Caco-2 (cell line): ENCODE measurements around the gene TENM4. TPM values are rescaled to one million over a fixed set of nuclear protein-coding genes. Genes with fewer than 3 reads are reported as not detected.

Source experiments
- BruUV-seq: library from RNA; stranded (reverse); fragments of 400-500 nt; replicated peaks from 2 replicates; lab custom pipeline; 2021; lab: Mats Ljungman, UMichigan
- CTCF ChIA-PET: fragments of 300-600 bp; sonication (Branson Sonifier 250); formaldehyde crosslinking; loops from one replicate; lab custom pipeline; 2022; ENCODE audit warnings: antibody characterized with exemption; lab: Charles Lee
- POLR2A ChIA-PET: fragments of 300-600 bp; sonication (Branson Sonifier 250); formaldehyde crosslinking; loops from one replicate; lab custom pipeline; 2022; ENCODE audit warnings: antibody characterized with exemption; lab: Charles Lee
- DNase-seq, 2 experiments: peaks; one replicate each; pipeline versions ENCODE4 v3.0.0 to v3.0.0-alpha.2; 2020 to 2022
- H3K27me3 ChIP-seq: replicated peaks from 2 replicates; pipeline ENCODE4 v1.6.0; 2011; ENCODE audit warnings: low read length; ENCODE audit not compliant: control insufficient read depth, insufficient read depth
- H3K36me3 ChIP-seq: 2 replicates; pipeline ENCODE4 v1.5.1; 2011; ENCODE audit warnings: low read length; ENCODE audit not compliant: control insufficient read depth, insufficient read depth
- H3K4me1 ChIP-seq: fragments of 250-450 bp; sonication (Bioruptor Pico); 2 replicates; pipeline ENCODE4 v1.5.1; 2020; ENCODE audit warnings: mild to moderate bottlenecking
- H3K4me3 ChIP-seq: 2 replicates; pipeline ENCODE4 v1.5.1; 2011; ENCODE audit warnings: low read depth, mild to moderate bottlenecking, control low read depth, low read length
- H3K9me3 ChIP-seq: fragments of 250-450 bp; sonication (Bioruptor Pico); 2 replicates; pipeline ENCODE4 v1.5.1; 2020; ENCODE audit warnings: mild to moderate bottlenecking, moderate library complexity
- H3K27ac Mint-ChIP-seq: one replicate; pipeline ENCODE4 v1.8.0; 2022; ENCODE audit warnings: mixed read lengths; ENCODE audit not compliant: unreplicated experiment
- H3K27me3 Mint-ChIP-seq: one replicate; pipeline ENCODE4 v1.8.0; 2022; ENCODE audit warnings: mixed read lengths; ENCODE audit not compliant: insufficient read depth, unreplicated experiment
- H3K36me3 Mint-ChIP-seq: one replicate; pipeline ENCODE4 v1.8.0; 2022; ENCODE audit warnings: mild to moderate bottlenecking, mixed read lengths; ENCODE audit not compliant: insufficient read depth, unreplicated experiment
- H3K4me1 Mint-ChIP-seq: one replicate; pipeline ENCODE4 v1.8.0; 2022; ENCODE audit warnings: low read depth, mixed read lengths; ENCODE audit not compliant: unreplicated experiment
- H3K4me3 Mint-ChIP-seq: one replicate; pipeline ENCODE4 v1.8.0; 2022; ENCODE audit warnings: mild to moderate bottlenecking, moderate library complexity, mixed read lengths; ENCODE audit not compliant: unreplicated experiment
- H3K9me3 Mint-ChIP-seq: one replicate; pipeline ENCODE4 v1.8.0; 2022; ENCODE audit warnings: mixed read lengths; ENCODE audit not compliant: unreplicated experiment
- intact Hi-C: fragments of 100-400 bp; cut with micrococcal nuclease; formaldehyde crosslinking; loops from one replicate; pipeline ENCODE4 v1.10.0; 2022; ENCODE audit not compliant: unreplicated experiment
- total RNA-seq: library from RNA; stranded (reverse); gene quantifications from 2 replicates; pipeline ENCODE4 v1.2.3, GENCODE V29; 2022
- TF ChIP-seq, protein P1 (sequence below), 2 experiments: fragments of 200-600 bp in 1 of 2; IDR thresholded peaks; 1 replicate in 1 of 2; 2 replicates in 1 of 2; pipeline versions ENCODE4 v1.5.1 to v1.8.0; 2011 to 2022; ENCODE audit warnings: antibody characterized with exemption in 1 of 2, control low read depth in 1 of 2, inconsistent platforms in 1 of 2, low read depth in 1 of 2, low read length in 1 of 2, mild to moderate bottlenecking in 1 of 2, moderate library complexity in 1 of 2; ENCODE audit not compliant: insufficient read depth in 1 of 2, severe bottlenecking in 1 of 2, unreplicated experiment in 1 of 2

TENM4 gene
- total RNA-seq, 1 experiment from 2014 or later, result 1.1 TPM

GRCh38 chr11:79081471-79082031 lies 359.3 kb downstream of the TENM4 start:
- POLR2A ChIA-PET, result no interaction called here
- no peaks in the 10 kb centered on the region for H3K36me3 Mint-ChIP-seq
- no peaks in the 10 kb centered on the region for H3K27me3 ChIP-seq
- H3K4me3 Mint-ChIP-seq, result no peak overlapping the region
- no peaks in the 10 kb centered on the region for H3K9me3 ChIP-seq
- CTCF ChIA-PET, result interaction anchor here (1.1 kb wide), 1 partner anchor 19 kb away, joined by 3 read pairs; no protein-coding TSS in a partner anchor
- TF ChIP-seq, protein P1, sequence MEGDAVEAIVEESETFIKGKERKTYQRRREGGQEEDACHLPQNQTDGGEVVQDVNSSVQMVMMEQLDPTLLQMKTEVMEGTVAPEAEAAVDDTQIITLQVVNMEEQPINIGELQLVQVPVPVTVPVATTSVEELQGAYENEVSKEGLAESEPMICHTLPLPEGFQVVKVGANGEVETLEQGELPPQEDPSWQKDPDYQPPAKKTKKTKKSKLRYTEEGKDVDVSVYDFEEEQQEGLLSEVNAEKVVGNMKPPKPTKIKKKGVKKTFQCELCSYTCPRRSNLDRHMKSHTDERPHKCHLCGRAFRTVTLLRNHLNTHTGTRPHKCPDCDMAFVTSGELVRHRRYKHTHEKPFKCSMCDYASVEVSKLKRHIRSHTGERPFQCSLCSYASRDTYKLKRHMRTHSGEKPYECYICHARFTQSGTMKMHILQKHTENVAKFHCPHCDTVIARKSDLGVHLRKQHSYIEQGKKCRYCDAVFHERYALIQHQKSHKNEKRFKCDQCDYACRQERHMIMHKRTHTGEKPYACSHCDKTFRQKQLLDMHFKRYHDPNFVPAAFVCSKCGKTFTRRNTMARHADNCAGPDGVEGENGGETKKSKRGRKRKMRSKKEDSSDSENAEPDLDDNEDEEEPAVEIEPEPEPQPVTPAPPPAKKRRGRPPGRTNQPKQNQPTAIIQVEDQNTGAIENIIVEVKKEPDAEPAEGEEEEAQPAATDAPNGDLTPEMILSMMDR (IDR thresholded peaks at IDR 0.05; ENCODE audit: insufficient read depth in 1 of 2, low read depth in 1 of 2, low read length in 1 of 2, severe bottlenecking in 1 of 2, unreplicated experiment in 1 of 2), result no peak
- no peak for DNase-seq
- no peaks in the 10 kb centered on the region for H3K27me3 Mint-ChIP-seq
- H3K4me3 ChIP-seq, result no peak overlapping the region
- peaks cover 11% of the 10 kb centered on the region for H3K4me1 Mint-ChIP-seq
- H3K36me3 ChIP-seq, result no peaks in the 10 kb centered on the region
- peaks cover 9% of the 10 kb centered on the region for H3K4me1 ChIP-seq
- H3K9me3 Mint-ChIP-seq, result no peaks in the 10 kb centered on the region
- no TSS peak for BruUV-seq
- intact Hi-C loops, result no loop called here
- no peak overlapping the region for H3K27ac Mint-ChIP-seq

GRCh38 chr11:79080551-79080950 lies 360.3 kb downstream of the TENM4 start:
- Mint-ChIP-seq H3K27me3 (no peaks in the 10 kb centered on the region), H3K4me3 (no peak overlapping the region), H3K9me3 (no peaks in the 10 kb centered on the region), H3K36me3 (no peaks in the 10 kb centered on the region), H3K27ac (no peak overlapping the region), H3K4me1 (peaks cover under 1% of the 10 kb centered on the region)
- H3K27me3 ChIP-seq, result no peaks in the 10 kb centered on the region
- no peak for DNase-seq
- intact Hi-C loops, result no loop called here
- no peaks in the 10 kb centered on the region for H3K9me3 ChIP-seq
- no peaks in the 10 kb centered on the region for H3K36me3 ChIP-seq
- ChIA-PET POLR2A (no interaction called here), CTCF (no interaction called here)
- TF ChIP-seq, protein P1 (IDR thresholded peaks at IDR 0.05; ENCODE audit: insufficient read depth in 1 of 2, low read depth in 1 of 2, low read length in 1 of 2, severe bottlenecking in 1 of 2, unreplicated experiment in 1 of 2), result no peak
- BruUV-seq, result no TSS peak
- H3K4me3 ChIP-seq, result no peak overlapping the region
- H3K4me1 ChIP-seq, result no peaks in the 10 kb centered on the region; the same call in 1 of the 2 replicates

DNA sequence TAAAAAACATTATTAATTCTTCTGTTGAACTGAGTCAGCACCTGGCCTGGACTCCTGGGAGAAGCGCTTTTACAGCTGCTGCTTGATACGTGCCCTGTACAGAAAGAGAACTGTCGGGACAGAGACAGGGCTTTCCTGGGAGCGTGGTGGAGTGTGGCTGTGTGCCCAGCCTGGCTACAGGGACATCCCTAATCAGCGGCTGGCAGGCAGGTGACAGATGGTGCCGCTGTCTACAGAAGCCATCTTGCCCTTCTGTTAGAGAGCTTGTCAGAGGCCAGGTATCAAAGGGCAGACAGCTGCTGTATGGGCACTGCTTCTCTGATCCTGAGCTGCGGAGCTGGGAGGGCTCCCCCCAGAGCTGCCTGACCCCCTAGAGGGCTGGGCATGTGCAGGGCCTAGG lies 361.8 kb downstream of the TENM4 start:
- no peaks in the 10 kb centered on the region for H3K9me3 Mint-ChIP-seq
- no peaks in the 10 kb centered on the region for H3K9me3 ChIP-seq
- no peak overlapping the region for H3K27ac Mint-ChIP-seq
- intact Hi-C loops, result loop anchor here (5.0 kb wide), 1 partner anchor 242 kb away; no protein-coding TSS in a partner anchor
- DNase-seq, result no peak
- TF ChIP-seq, protein P1 (IDR thresholded peaks at IDR 0.05; ENCODE audit: insufficient read depth in 1 of 2, low read depth in 1 of 2, low read length in 1 of 2, severe bottlenecking in 1 of 2, unreplicated experiment in 1 of 2), result no peak
- no peaks in the 10 kb centered on the region for H3K36me3 ChIP-seq
- ChIA-PET CTCF (interaction anchor here (1.5 to 2.1 kb wide), 3 partner anchors 10 to 434 kb away, joined by 4 to 10 read pairs (median 5); no protein-coding TSS in a partner anchor), POLR2A (no interaction called here)
- no peak overlapping the region for H3K4me3 ChIP-seq
- H3K4me1 ChIP-seq, result no peaks in the 10 kb centered on the region
- no peaks in the 10 kb centered on the region for H3K27me3 Mint-ChIP-seq
- no peaks in the 10 kb centered on the region for H3K4me1 Mint-ChIP-seq
- H3K4me3 Mint-ChIP-seq, result no peak overlapping the region
- no peaks in the 10 kb centered on the region for H3K27me3 ChIP-seq
- no peaks in the 10 kb centered on the region for H3K36me3 Mint-ChIP-seq
- BruUV-seq, result no TSS peak
